Lower leg skin (tissue), 4 donors: ENCODE measurements around the gene CACNA2D4. TPM values are rescaled to one million over a fixed set of nuclear protein-coding genes. Genes with fewer than 3 reads are reported as not detected.
"Not testable (repeated sequence)": the region's sequence is repeated elsewhere in the genome, so short reads cannot be mapped to it uniquely, and the experiment has no call there.

Experiments used
- DNase-seq, 2 donors: peaks; one replicate each; pipeline ENCODE4 v3.0.0-alpha.2; 2019; ENCODE audit warnings: low spot score in 2 of 2
- H3K4me3 ChIP-seq: fragments of 200-600 bp; sonication (generic); 2 replicates; pipeline ENCODE4 v1.5.1; 2017; ENCODE audit warnings: mild to moderate bottlenecking, low read depth; ENCODE audit not compliant: poor library complexity, severe bottlenecking
- POLR2A ChIP-seq, 2 donors: fragments of 450-650 bp; IDR thresholded peaks; one replicate each; pipeline ENCODE4 v1.6.1; 2016 to 2017; ENCODE audit warnings: antibody characterized with exemption in 2 of 2, mild to moderate bottlenecking in 1 of 2, moderate library complexity in 1 of 2
- WGBS, 2 donors: methylation state at CpG; one replicate each; pipeline ENCODE4 v1.1.5; 2018; 5-methylcytosine and 5-hydroxymethylcytosine counted together
- intact Hi-C: fragments of 100-400 bp; cut with DNase I; formaldehyde crosslinking; loops from one replicate; pipeline ENCODE4 v1.15.0; 2023; ENCODE audit warnings: low total_unique reads
- total RNA-seq, 4 donors: library from RNA; depleted of rRNA; stranded (reverse); fragments of >200 nt; gene quantifications; one replicate each; pipeline ENCODE4 v1.1.0, GENCODE V29; 2016
- TF ChIP-seq, protein P1 (sequence below), 3 donors: fragments of 450-650 bp; IDR thresholded peaks; one replicate each; pipeline ENCODE4 v1.5.1; 2016; ENCODE audit warnings: antibody characterized with exemption in 3 of 3, mild to moderate bottlenecking in 3 of 3, moderate library complexity in 2 of 3

Gene CACNA2D4
- total RNA-seq, 4 donors from 2014 or later, result 2.3 to 4.0 (median 3.1) TPM

DNA sequence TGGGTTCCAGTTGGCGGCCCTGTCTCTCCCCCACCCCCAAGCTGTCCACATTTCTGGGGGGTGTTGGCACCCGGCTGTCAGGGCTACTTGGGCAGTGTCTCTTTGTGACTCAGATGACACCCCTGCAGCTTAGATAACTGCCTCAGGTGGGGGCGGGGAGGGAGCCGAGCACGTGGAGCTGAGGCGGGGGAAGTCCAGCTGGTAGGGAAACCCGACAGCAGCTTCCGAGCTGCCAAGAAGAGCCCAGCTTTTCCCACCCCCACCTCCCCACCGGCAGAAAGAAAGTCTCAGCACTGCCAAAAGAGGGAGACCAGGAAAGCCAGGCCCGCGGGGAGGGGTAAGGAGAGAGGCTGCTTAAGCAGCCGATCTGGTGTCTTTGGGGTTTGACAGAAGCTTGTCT, 96.6 kb downstream of the CACNA2D4 start:
- intact Hi-C loops, result no loop called here

DNA sequence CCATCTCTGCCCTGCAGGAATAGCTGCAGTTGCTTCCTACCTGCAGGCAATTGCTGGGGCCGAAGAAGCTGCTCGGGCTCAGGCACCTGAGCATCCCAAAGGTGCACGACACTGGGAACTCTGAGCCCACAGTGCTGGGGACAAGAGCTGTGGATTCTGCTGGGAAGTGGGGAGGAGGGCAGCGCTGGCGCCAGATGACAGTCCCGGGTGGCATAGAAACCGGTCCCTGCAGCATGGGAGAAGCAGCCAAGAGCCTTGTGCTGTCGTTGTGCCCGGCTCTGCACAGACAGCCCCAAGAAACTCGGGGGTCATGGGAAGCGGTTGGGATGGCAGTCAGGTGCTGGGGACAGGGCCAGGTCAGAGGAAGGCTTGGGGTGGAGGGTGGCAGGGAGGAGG, 97.6 kb downstream of the CACNA2D4 start:
- WGBS, 2 donors, result 64 to 71% methylated on average over 11 of the region's 11 CpGs
- intact Hi-C loops, result no loop called here
- no peak for DNase-seq
- H3K4me3 ChIP-seq, result no peak overlapping the region
- TF ChIP-seq, protein P1, sequence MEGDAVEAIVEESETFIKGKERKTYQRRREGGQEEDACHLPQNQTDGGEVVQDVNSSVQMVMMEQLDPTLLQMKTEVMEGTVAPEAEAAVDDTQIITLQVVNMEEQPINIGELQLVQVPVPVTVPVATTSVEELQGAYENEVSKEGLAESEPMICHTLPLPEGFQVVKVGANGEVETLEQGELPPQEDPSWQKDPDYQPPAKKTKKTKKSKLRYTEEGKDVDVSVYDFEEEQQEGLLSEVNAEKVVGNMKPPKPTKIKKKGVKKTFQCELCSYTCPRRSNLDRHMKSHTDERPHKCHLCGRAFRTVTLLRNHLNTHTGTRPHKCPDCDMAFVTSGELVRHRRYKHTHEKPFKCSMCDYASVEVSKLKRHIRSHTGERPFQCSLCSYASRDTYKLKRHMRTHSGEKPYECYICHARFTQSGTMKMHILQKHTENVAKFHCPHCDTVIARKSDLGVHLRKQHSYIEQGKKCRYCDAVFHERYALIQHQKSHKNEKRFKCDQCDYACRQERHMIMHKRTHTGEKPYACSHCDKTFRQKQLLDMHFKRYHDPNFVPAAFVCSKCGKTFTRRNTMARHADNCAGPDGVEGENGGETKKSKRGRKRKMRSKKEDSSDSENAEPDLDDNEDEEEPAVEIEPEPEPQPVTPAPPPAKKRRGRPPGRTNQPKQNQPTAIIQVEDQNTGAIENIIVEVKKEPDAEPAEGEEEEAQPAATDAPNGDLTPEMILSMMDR (IDR thresholded peaks at IDR 0.05), result no peak
- TF ChIP-seq POLR2A (IDR thresholded peaks at IDR 0.05), result no peak

More for the DNA sequence above, 96.6 kb downstream of the CACNA2D4 start:
- TF ChIP-seq, protein P1 (IDR thresholded peaks at IDR 0.05), result no peak
- no peak for TF ChIP-seq POLR2A (IDR thresholded peaks at IDR 0.05)
- no peak for DNase-seq
- 14 to 26% methylated on average over 11 to 12 of the region's 12 CpGs for WGBS, 2 donors
- H3K4me3 ChIP-seq, result no peak overlapping the region

DNA sequence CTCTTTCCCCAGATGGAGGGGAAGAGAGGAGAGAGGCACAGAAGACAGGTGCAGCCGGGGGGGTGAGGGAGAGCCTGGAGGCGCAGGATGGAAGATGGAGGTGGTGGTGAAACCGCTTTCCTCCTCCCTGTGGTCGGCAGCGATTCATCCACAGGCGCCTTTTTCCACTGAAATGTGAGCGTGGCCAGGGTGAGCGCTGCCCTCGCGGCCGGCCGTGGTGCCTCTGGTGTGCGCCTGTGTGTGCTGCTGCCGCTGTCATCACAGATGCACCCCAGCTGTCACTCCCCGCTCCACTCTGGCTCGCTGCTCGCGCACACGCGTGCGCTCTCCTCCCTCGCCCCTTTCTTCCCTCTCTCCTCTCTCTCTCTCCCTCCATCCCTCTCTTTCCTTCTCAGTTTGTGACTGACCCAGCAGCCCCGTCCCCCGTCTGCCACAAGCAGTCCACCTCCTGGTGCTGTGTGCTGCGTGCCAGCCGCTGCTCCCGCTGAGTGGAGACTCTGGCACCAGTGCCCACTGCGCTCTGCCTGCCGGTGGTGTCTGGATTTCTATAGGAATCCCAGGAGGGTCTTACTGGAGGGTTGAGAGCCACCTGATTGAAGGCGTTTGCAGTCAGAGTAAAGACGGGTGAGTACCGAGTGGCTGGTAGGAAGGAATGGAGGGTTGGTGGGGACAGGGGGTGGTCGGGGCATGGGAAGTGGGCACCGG, 98.1 kb downstream of the CACNA2D4 start, which contains the start of gene LRTM2:
Gene LRTM2, plus strand, starts transcription at position 375 of the 705 bp plus-strand sequence. CDS start 7,584 bp downstream, outside the sequence.
- DNase-seq, result no peak
- no peak for TF ChIP-seq POLR2A (IDR thresholded peaks at IDR 0.05)
- TF ChIP-seq, protein P1 (IDR thresholded peaks at IDR 0.05), result no peak
- 11 to 15% methylated on average over 34 of the region's 34 CpGs for WGBS, 2 donors
- H3K4me3 ChIP-seq, result no peak within 1 kb of the TSS
- intact Hi-C loops, result no loop called here

DNA sequence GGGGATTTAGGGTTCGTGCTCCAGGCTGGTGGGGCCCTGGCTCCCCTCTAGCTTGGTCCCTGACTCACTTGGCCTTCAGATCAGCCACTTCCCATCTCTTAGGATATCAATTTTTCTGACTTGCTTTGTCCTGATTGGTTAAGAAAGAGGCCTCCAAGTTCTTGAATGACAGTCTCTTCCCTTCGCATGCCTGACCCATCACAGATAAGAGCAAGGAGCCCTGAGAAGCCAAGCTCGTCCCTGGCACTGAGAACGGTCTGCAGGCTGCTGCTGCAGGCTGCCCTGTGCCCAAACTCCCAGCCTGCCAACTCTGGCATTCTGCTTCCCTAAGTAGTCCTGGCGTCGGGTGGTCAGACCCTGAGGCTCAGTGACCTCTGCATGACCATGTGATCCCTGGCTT, 98.9 kb downstream of the CACNA2D4 start:
- intact Hi-C loops, result no loop called here

DNA sequence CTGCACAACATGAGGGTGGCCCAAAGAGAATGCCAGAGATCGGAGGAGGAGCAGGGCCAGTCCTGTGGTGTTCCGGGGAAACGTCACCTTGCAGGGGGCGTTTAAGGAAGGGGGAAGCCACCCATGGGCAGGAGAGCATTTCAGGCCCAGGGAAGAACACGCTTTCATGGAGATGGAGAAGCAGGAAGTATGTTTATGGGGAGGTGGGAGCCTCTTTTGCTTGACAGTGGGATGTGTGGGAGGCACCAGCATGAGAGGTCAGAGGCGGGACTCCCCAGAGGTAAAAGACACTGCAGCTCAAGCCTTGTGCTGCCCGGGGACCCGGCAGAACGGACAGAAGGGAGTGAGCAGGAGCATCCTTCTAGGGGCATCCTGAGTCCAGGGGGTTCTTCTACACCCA, 99.4 kb downstream of the CACNA2D4 start:
- TF ChIP-seq, protein P1 (IDR thresholded peaks at IDR 0.05), result no peak
- TF ChIP-seq POLR2A (IDR thresholded peaks at IDR 0.05), result no peak
- H3K4me3 ChIP-seq, result no peak overlapping the region
- WGBS, 2 donors, result 68 to 69% methylated on average over 9 of the region's 9 CpGs
- DNase-seq, result no peak
- intact Hi-C loops, result no loop called here

More for the DNA sequence above, 98.9 kb downstream of the CACNA2D4 start:
- DNase-seq, result no peak
- H3K4me3 ChIP-seq, result no peak overlapping the region
- TF ChIP-seq, protein P1 (IDR thresholded peaks at IDR 0.05), result no peak
- TF ChIP-seq POLR2A (IDR thresholded peaks at IDR 0.05), result no peak
- 45 to 53% methylated on average over 6 of the region's 6 CpGs for whole genome bisulfite sequencing, 2 donors

DNA sequence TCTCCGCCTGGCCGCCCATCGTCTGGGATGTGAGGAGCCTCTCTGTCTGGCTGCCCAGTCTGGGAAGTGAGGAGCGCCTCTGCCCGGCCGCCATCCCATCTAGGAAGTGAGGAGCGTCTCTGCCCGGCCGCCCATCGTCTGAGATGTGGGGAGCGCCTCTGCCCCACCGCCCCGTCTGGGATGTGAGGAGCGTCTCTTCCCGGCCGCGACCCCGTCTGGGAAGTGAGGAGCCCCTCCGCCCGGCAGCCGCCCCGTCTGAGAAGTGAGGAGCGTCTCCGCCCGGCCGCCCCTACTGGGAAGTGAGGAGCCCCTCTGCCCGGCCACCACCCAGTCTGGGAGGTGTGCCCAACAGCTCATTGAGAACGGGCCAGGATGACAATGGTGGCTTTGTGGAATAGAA, 100.5 kb downstream of the CACNA2D4 start:
- H3K4me3 ChIP-seq, DNase-seq, intact Hi-C loops: not testable (repeated sequence)
- 82 to 87% methylated on average over 22 to 24 of the region's 28 CpGs for WGBS, 2 donors
